H1 (cell line): Measurements from ENCODE around the gene OPRD1. TPM values are rescaled to one million over a fixed set of nuclear protein-coding genes. Genes with fewer than 3 reads are reported as not detected.

ENCODE experiments used
- EGR1 ChIP-seq: IDR thresholded peaks from 2 replicates; pipeline ENCODE4 v1.6.1; 2011; ENCODE audit warnings: low read depth, low read length, borderline replicate concordance
- EZH2 ChIP-seq: fragments of 200-600 bp; sonication (generic); IDR thresholded peaks from 2 replicates; pipeline ENCODE4 v1.7.1; 2012; ENCODE audit warnings: low read depth, mild to moderate bottlenecking, moderate library complexity, low read length, inconsistent platforms; ENCODE audit not compliant: severe bottlenecking
- JUN ChIP-seq: IDR thresholded peaks from 2 replicates; pipeline ENCODE4 v1.6.1; 2011; ENCODE audit warnings: low read depth, mild to moderate bottlenecking, improper control_type of control experiment, low read length
- PHF8 ChIP-seq: fragments of 200-600 bp; sonication (generic); conservative IDR thresholded peaks from 2 replicates; pipeline ENCODE4 v1.7.1; 2012; ENCODE audit warnings: low read depth, mild to moderate bottlenecking, inconsistent platforms, low read length, moderate library complexity
- POLR2A ChIP-seq, 2 experiments: IDR thresholded peaks; 1 replicate in 1 of 2; 2 replicates in 1 of 2; pipeline ENCODE4 v1.6.1; 2011; ENCODE audit warnings: low read depth in 2 of 2, low read length in 2 of 2, mild to moderate bottlenecking in 2 of 2; ENCODE audit errors: control extremely low read depth in 1 of 2
- POLR2AphosphoS5 ChIP-seq: IDR thresholded peaks from 2 replicates; pipeline ENCODE4 v1.6.1; 2011; ENCODE audit warnings: low read depth, low read length
- TAF1 ChIP-seq: IDR thresholded peaks from 2 replicates; pipeline ENCODE4 v1.6.1; 2011; ENCODE audit warnings: mild to moderate bottlenecking, low read depth, low read length
- polyA plus RNA-seq, 7 experiments: library from polyadenylated mRNA; depleted of rRNA in 3 of 7; stranded (reverse) in 5 of 7; unstranded in 2 of 7; fragments of >200 nt in 5 of 7; fragments of 200-250 nt in 2 of 7; gene quantifications; 1 replicate in 5 of 7; 2 replicates in 1 of 7; 4 replicates in 1 of 7; pipeline versions ENCODE4 v1.2.1 to v1.2.3, GENCODE V29; 2011 to 2013; ENCODE audit warnings: missing spikeins in 2 of 7, mixed read lengths in 2 of 7
- total RNA-seq: library from RNA; stranded (reverse); fragmentation: NEBNext Ultra II Directional; extraction: Animal tissue kit (Norgen Biotek cat#: 25700); gene quantifications from 2 replicates; pipeline ENCODE4 v1.2.1, GENCODE V29; 2021

The OPRD1 gene
- total and polyA plus RNA-seq, 2 of the 8 experiments (the other 6 are each of a cell fraction or from before 2014, with no cell fraction given), result 2.6 to 3.7 TPM

GRCh38 chr1:28781305-28781704, 30.7 kb upstream of the OPRD1 start (continued):
- TF ChIP-seq JUN, result no peak
- TF ChIP-seq POLR2A (IDR thresholded peaks at IDR 0.05; ENCODE audit: control extremely low read depth in 1 of 2, low read depth in 2 of 2, low read length in 2 of 2), result no peak
- no peak for TF ChIP-seq TAF1
- no peak for TF ChIP-seq EZH2
- TF ChIP-seq POLR2AphosphoS5, result no peak
- no peak for TF ChIP-seq PHF8
- TF ChIP-seq EGR1, result no peak
